GM23338 (cell line): ENCODE data around the gene CDCA7L.

Experiments used
- CREB1 ChIP-seq: fragments of 250-450 bp; sonication (Bioruptor Pico); IDR thresholded peaks from 2 replicates; pipeline ENCODE4 v1.5.0; 2020; ENCODE audit warnings: low read depth, mild to moderate bottlenecking, moderate library complexity
- CTCF ChIP-seq, 2 experiments: fragments of 200-600 bp in 1 of 2; sonication (generic) in 1 of 2; conservative IDR thresholded peaks; 2 replicates each; pipeline versions ENCODE4 v1.5.1 to v1.6.1; 2016 to 2017; ENCODE audit warnings: antibody characterized with exemption in 2 of 2, low read depth in 2 of 2, mild to moderate bottlenecking in 2 of 2, moderate library complexity in 1 of 2
- EZH2 ChIP-seq: fragments of 200-600 bp; sonication (generic); IDR thresholded peaks from one replicate; pipeline ENCODE4 v1.8.0; 2017; ENCODE audit warnings: antibody characterized with exemption, mild to moderate bottlenecking, low read depth; ENCODE audit not compliant: unreplicated experiment
- NANOG ChIP-seq: IDR thresholded peaks from 2 replicates; pipeline ENCODE4 v1.6.1; 2016; ENCODE audit warnings: antibody characterized with exemption, borderline replicate concordance
- POLR2AphosphoS5 ChIP-seq: IDR thresholded peaks from 2 replicates; pipeline ENCODE4 v1.6.1; 2016; ENCODE audit warnings: antibody characterized with exemption, low read depth
- REST ChIP-seq: IDR thresholded peaks from one replicate; pipeline ENCODE4 v1.6.1; 2018; ENCODE audit warnings: antibody characterized with exemption; ENCODE audit not compliant: unreplicated experiment
- ZNF331 ChIP-seq: fragments of 250-450 bp; sonication (Bioruptor Pico); IDR thresholded peaks from 2 replicates; pipeline ENCODE4 v1.5.0; 2020; ENCODE audit warnings: low read depth, mild to moderate bottlenecking, moderate library complexity

GRCh38 chr7:21983056-21983455 is 37.4 kb upstream of the CDCA7L start:
- TF ChIP-seq CTCF (conservative IDR thresholded peaks at IDR 0.05; ENCODE audit: low read depth in 2 of 2) (no peak), POLR2AphosphoS5 (no peak), CREB1 (CRISPR knock-in tag) (no peak), ZNF331 (CRISPR knock-in tag) (no peak), NANOG (no peak), EZH2 (no peak), REST (no peak)
